ENCODE data around the gene FAM120B. TPM values are rescaled to one million over a fixed set of nuclear protein-coding genes. Genes with fewer than 3 reads are reported as not detected.

The FAM120B gene
- total RNA-seq, 1 experiment from 2014 or later: 16.7 TPM

DNA sequence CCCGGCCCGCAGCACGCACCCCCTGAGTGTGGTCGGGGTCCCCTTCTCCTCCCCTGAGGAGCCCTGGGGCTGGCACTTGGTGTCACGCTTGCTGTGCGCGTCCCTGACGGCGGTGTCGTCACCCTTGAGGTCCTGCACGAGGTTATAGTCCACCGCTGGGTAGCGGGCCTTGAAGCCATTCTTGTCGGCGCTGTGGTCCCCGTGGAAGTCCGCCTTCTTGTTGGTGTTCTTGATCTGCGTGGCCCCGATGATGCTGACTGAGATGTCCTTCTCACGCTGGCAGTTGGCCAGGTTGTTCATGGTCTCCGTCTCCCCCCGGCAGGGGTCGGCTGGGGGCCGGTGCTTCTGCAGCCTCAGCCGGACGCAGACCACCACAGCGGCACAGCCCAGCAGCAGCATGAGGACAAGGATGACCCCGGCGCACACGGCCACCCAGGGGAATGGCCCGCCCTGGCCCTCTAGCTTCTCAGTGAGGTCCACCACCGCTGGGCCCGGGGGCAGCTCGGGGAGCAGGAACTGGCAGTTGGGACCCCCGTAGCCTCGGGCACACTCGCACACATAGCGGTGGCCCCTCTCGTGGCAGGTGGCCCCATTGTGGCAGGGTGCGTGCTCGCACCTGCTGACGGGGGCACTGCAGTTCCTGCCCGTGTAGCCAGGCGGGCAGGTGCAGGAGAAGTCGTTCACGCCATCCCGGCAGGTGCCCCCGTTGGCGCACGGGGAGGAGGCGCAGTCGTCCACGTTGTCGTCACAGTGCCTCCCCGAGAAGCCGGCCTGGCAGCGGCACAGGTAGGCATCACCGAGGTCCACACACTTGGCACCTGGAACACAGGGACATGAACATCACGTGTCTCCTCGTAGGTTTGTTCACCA is 23.1 kb upstream of the FAM120B start:
- Histone ChIP-seq H3K4ac (ENCODE audit: low read depth, low read length) (no peak overlapping the region), H2AK5ac (ENCODE audit: insufficient read length, low read length) (no peak overlapping the region), H4K5ac (ENCODE audit: insufficient read length, low read depth, low read length) (no peak overlapping the region), H2BK15ac (ENCODE audit: low read depth, low read length) (no peak overlapping the region), H4K20me1 (ENCODE audit: control insufficient read depth, insufficient read depth, insufficient read length) (no peaks in the 10 kb centered on the region), H4K8ac (replicated peaks; ENCODE audit: insufficient read length, low read depth, low read length) (no peak overlapping the region), H2AFZ (ENCODE audit: low read length) (no peak overlapping the region), H2BK5ac (ENCODE audit: insufficient read length, low read length) (no peak overlapping the region), H3K14ac (ENCODE audit: insufficient read depth, low read length) (no peak overlapping the region), H3K4me1 (ENCODE audit: insufficient read depth, low read length) (peaks cover under 1% of the 10 kb centered on the region; the same call in 1 of the 2 replicates), H3K79me2 (ENCODE audit: insufficient read depth, low read length) (no peaks in the 10 kb centered on the region), H3K56ac (ENCODE audit: insufficient read length, low read depth, low read length) (no peak overlapping the region), H3K23me2 (ENCODE audit: insufficient read length, low read depth, low read length, poor library complexity, severe bottlenecking) (no peaks in the 10 kb centered on the region), H3T11ph (ENCODE audit: low read length) (no peak overlapping the region), H3K9ac (ENCODE audit: extremely low read depth, insufficient read length, low read length) (no peak overlapping the region), H2BK12ac (ENCODE audit: insufficient read length, low read depth, low read length) (no peak overlapping the region), H3K18ac (ENCODE audit: insufficient read length, low read depth, low read length) (no peak overlapping the region), H3K79me1 (ENCODE audit: insufficient read depth, low read depth, low read length, poor library complexity, severe bottlenecking) (no peaks in the 10 kb centered on the region), H3K4me2 (ENCODE audit: insufficient read depth, insufficient read length, low read length) (no peak overlapping the region), H3K23ac (ENCODE audit: insufficient read length, low read depth, low read length) (no peak overlapping the region), H3K27me3 (ENCODE audit: insufficient read depth, low read length) (peaks cover 19% of the 10 kb centered on the region), H3K9me3 (ENCODE audit: control insufficient read depth, low read depth, low read length) (no peaks in the 10 kb centered on the region), H2BK120ac (ENCODE audit: low read depth, low read length, poor library complexity, severe bottlenecking) (no peak overlapping the region), H4K91ac (ENCODE audit: insufficient read length, low read depth, low read length) (no peak overlapping the region), H3K27ac (ENCODE audit: insufficient read length, low read depth, low read length) (no peak overlapping the region), H2BK20ac (ENCODE audit: low read depth, low read length, poor library complexity, severe bottlenecking) (no peak overlapping the region)
- Mint-ChIP-seq H3K4me1 (peaks cover 15 to 36% of the 10 kb centered on the region in 2 experiments), H3K27me3 (ENCODE audit: low read depth) (peaks cover 64% of the 10 kb centered on the region), H3K4me3 (no peak overlapping the region), H3K9me3 (peaks cover 0 to 3% of the 10 kb centered on the region in 2 experiments; a peak in 1 of 5 replicates), H3K36me3 (ENCODE audit: insufficient read depth in 1 of 3, low read depth in 3 of 3) (peaks cover 4 to 29% (median 28%) of the 10 kb centered on the region in 3 experiments), H3K27ac (no peak overlapping the region; a peak in 1 of 7 replicates)
- no peak for DNase-seq
- TF ChIP-seq, protein P1, sequence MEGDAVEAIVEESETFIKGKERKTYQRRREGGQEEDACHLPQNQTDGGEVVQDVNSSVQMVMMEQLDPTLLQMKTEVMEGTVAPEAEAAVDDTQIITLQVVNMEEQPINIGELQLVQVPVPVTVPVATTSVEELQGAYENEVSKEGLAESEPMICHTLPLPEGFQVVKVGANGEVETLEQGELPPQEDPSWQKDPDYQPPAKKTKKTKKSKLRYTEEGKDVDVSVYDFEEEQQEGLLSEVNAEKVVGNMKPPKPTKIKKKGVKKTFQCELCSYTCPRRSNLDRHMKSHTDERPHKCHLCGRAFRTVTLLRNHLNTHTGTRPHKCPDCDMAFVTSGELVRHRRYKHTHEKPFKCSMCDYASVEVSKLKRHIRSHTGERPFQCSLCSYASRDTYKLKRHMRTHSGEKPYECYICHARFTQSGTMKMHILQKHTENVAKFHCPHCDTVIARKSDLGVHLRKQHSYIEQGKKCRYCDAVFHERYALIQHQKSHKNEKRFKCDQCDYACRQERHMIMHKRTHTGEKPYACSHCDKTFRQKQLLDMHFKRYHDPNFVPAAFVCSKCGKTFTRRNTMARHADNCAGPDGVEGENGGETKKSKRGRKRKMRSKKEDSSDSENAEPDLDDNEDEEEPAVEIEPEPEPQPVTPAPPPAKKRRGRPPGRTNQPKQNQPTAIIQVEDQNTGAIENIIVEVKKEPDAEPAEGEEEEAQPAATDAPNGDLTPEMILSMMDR (conservative IDR thresholded peaks at IDR 0.05): no peak
- no CpG with 5 or more reads among the region's 60 CpGs for WGBS (ENCODE audit: extremely low coverage, insufficient read length, low lambda C conversion rate)

All from H9 (cell line).